ENCODE results near the gene MDM2.

DNA sequence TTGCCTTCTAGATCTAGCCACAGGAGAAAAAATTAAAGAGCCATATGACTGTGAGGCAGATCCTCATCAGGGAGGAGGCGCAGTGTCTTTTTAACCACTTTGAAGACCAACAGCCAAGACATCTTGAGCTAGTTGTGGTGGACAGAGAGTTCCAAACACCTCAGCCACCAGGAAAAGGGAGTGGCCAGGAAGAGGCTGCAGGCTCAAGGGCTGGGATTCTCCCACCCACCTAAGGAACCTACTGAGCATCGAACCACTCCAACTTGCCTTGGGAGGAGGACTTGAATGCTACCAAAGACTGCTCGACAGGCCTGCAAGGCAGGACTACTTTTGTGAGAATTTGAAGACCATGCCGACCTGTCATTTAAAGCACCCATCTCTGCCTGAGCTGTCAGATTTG is 14.5 kb upstream of the MDM2 start:
- TF ChIP-seq, protein P1, sequence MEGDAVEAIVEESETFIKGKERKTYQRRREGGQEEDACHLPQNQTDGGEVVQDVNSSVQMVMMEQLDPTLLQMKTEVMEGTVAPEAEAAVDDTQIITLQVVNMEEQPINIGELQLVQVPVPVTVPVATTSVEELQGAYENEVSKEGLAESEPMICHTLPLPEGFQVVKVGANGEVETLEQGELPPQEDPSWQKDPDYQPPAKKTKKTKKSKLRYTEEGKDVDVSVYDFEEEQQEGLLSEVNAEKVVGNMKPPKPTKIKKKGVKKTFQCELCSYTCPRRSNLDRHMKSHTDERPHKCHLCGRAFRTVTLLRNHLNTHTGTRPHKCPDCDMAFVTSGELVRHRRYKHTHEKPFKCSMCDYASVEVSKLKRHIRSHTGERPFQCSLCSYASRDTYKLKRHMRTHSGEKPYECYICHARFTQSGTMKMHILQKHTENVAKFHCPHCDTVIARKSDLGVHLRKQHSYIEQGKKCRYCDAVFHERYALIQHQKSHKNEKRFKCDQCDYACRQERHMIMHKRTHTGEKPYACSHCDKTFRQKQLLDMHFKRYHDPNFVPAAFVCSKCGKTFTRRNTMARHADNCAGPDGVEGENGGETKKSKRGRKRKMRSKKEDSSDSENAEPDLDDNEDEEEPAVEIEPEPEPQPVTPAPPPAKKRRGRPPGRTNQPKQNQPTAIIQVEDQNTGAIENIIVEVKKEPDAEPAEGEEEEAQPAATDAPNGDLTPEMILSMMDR (IDR thresholded peaks at IDR 0.05) = no peak
- TF ChIP-seq POLR2A (IDR thresholded peaks at IDR 0.05) = no peak

Measured in esophagus squamous epithelium (tissue), 4 donors.